Measurements from ENCODE around the gene GPR156.
"Not testable (repeated sequence)": the region's sequence is repeated elsewhere in the genome, so short reads cannot be mapped to it uniquely, and the experiment has no call there.

The GPR156 gene

GRCh38 chr3:120227710-120228347 is 57.2 kb downstream of the GPR156 start:
- in situ Hi-C loops (cut with MboI; ENCODE audit: low pct_unique_long_range_greater_than_20kb, low sequenced_read_pairs, unreplicated experiment): no loop called here
- TF ChIP-seq CTCF (IDR thresholded peaks at IDR 0.05; ENCODE audit: extremely low read depth, insufficient read depth, missing control alignments): no peak
- no peak for DNase-seq (ENCODE audit: low spot score)

- in situ Hi-C loops (cut with MboI; ENCODE audit: low pct_unique_long_range_greater_than_20kb, low sequenced_read_pairs, unreplicated experiment): no loop called here
- no peak for DNase-seq (ENCODE audit: low spot score)
- no peak for TF ChIP-seq CTCF (IDR thresholded peaks at IDR 0.05; ENCODE audit: extremely low read depth, insufficient read depth, missing control alignments)
Observed at GRCh38 chr3:120224237-120224636, 60.8 kb downstream of the GPR156 start.

GRCh38 chr3:120218981-120219380 is 66.0 kb downstream of the GPR156 start:
- no peak for DNase-seq (ENCODE audit: low spot score)
- TF ChIP-seq CTCF (IDR thresholded peaks at IDR 0.05; ENCODE audit: extremely low read depth, insufficient read depth, missing control alignments): no peak
- in situ Hi-C loops (cut with MboI; ENCODE audit: low pct_unique_long_range_greater_than_20kb, low sequenced_read_pairs, unreplicated experiment): no loop called here

- DNase-seq (ENCODE audit: low spot score): not testable (repeated sequence)
Observed at GRCh38 chr3:120216633-120217032, 68.4 kb downstream of the GPR156 start.

GRCh38 chr3:120214176-120214575 is 70.8 kb downstream of the GPR156 start:
- no peak for DNase-seq (ENCODE audit: low spot score)
- TF ChIP-seq CTCF (IDR thresholded peaks at IDR 0.05; ENCODE audit: extremely low read depth, insufficient read depth, missing control alignments): no peak
- in situ Hi-C loops (cut with MboI; ENCODE audit: low pct_unique_long_range_greater_than_20kb, low sequenced_read_pairs, unreplicated experiment): no loop called here

More at GRCh38 chr3:120216633-120217032, 68.4 kb downstream of the GPR156 start:
- in situ Hi-C loops (cut with MboI; ENCODE audit: low pct_unique_long_range_greater_than_20kb, low sequenced_read_pairs, unreplicated experiment): not testable (repeated sequence)

- TF ChIP-seq CTCF (IDR thresholded peaks at IDR 0.05; ENCODE audit: extremely low read depth, insufficient read depth, missing control alignments): no peak
- in situ Hi-C loops (cut with MboI; ENCODE audit: low pct_unique_long_range_greater_than_20kb, low sequenced_read_pairs, unreplicated experiment): no loop called here
- DNase-seq (ENCODE audit: low spot score): no peak
Observed at GRCh38 chr3:120212505-120212904, 72.5 kb downstream of the GPR156 start.

- no peak for DNase-seq (ENCODE audit: low spot score)
- TF ChIP-seq CTCF (IDR thresholded peaks at IDR 0.05; ENCODE audit: extremely low read depth, insufficient read depth, missing control alignments): no peak
- in situ Hi-C loops (cut with MboI; ENCODE audit: low pct_unique_long_range_greater_than_20kb, low sequenced_read_pairs, unreplicated experiment): no loop called here
Observed at GRCh38 chr3:120209425-120209824, 75.6 kb downstream of the GPR156 start.
